Esophagus (tissue), 2 donors: ENCODE data around the gene MTHFSD. TPM values are rescaled to one million over a fixed set of nuclear protein-coding genes. Genes with fewer than 3 reads are reported as not detected.

Source experiments
- H3K27ac ChIP-seq, 2 donors: one replicate each; pipeline ENCODE4 v1.5.1; 2013; ENCODE audit warnings: low read depth in 2 of 2, mild to moderate bottlenecking in 2 of 2, inconsistent platforms in 1 of 2, low read length in 1 of 2, moderate library complexity in 1 of 2
- H3K27me3 ChIP-seq, 2 donors: one replicate each; pipeline ENCODE4 v1.6.1; 2013; ENCODE audit warnings: low read length in 2 of 2, control low read depth in 1 of 2, mild to moderate bottlenecking in 1 of 2; ENCODE audit not compliant: insufficient read depth in 2 of 2, control insufficient read depth in 1 of 2
- H3K36me3 ChIP-seq, 2 donors: one replicate each; pipeline ENCODE4 v1.6.1; 2013; ENCODE audit warnings: low read length in 1 of 2; ENCODE audit not compliant: control insufficient read depth in 2 of 2, insufficient read depth in 2 of 2
- H3K4me1 ChIP-seq, 2 donors: one replicate each; pipeline ENCODE4 v1.6.1; 2013; ENCODE audit warnings: low read length in 1 of 2; ENCODE audit not compliant: control insufficient read depth in 2 of 2, insufficient read depth in 2 of 2
- H3K4me3 ChIP-seq, 2 donors: one replicate each; pipeline ENCODE4 v1.5.1; 2013; ENCODE audit warnings: low read length in 2 of 2, mild to moderate bottlenecking in 2 of 2, low read depth in 1 of 2, moderate library complexity in 1 of 2
- H3K9me3 ChIP-seq, 2 donors: one replicate each; pipeline ENCODE4 v1.6.1; 2013; ENCODE audit warnings: mild to moderate bottlenecking in 2 of 2, low read depth in 1 of 2, low read length in 1 of 2, moderate library complexity in 1 of 2; ENCODE audit not compliant: control insufficient read depth in 2 of 2, insufficient read depth in 1 of 2
- WGBS, 2 donors: extraction: QIAGEN DNeasy Blood & Tissue Kit; methylation state at CpG; one replicate each; pipeline ENCODE4 v1.1.7; 2013; 5-methylcytosine and 5-hydroxymethylcytosine counted together
- polyA plus RNA-seq, 2 donors: library from polyadenylated mRNA; stranded (reverse); fragments of 200-250 nt; gene quantifications; one replicate each; pipeline ENCODE4 v1.2.3, GENCODE V29; 2013
- donor health status: healthy with polysubstance abuse.
- donor health status: Bipolar disorder and iron deficiency.

Gene MTHFSD
- polyA plus RNA-seq, 2 donors: 9.7 to 14.1 TPM

DNA sequence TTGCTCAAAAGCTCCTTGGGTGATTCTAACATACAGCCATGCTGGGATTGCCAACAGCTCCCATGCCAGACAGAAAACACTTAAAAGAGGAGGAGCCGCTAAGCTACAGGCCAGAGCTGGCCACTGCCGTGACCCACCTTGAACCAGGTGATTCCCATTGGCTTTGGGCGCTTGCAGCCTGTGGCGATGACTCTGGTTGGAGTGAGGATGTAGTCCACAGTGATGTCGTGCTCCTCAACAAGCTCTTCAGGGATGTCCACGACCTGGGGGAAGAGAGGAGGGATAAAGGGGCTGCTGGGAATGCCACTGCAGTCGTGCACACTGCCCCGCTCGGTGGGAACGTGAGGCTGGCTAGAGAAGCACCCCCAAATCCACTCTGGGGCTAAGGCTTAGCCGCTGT is 13.5 kb downstream of the MTHFSD start:
- Histone ChIP-seq H3K27ac (no peak overlapping the region), H3K27me3 (no peaks in the 10 kb centered on the region), H3K4me3 (no peak overlapping the region), H3K36me3 (peaks cover 17 to 42% of the 10 kb centered on the region in 2 donors), H3K4me1 (no peaks in the 10 kb centered on the region), H3K9me3 (no peaks in the 10 kb centered on the region)
- WGBS, 2 donors: 94 to 95% methylated on average over 11 of the region's 11 CpGs

DNA sequence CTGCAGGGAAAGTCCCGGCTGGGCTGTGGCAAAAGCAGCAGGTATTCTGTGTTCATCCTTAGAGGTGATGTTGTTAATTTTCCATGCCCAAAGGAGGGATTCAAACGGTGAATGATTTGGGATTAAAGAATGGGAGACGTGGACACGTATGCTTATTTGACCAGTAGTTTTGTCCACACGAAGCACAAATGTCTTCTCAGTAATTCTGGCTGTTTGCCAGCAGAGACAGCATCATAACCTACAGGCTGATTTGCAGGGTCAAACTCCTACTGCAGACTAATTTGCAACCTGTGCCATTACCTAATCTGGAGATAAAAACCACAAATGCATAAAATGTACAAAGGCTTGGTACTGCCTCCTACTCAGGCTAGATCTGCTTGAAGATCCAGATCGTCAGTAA is 14.1 kb downstream of the MTHFSD start:
- 88 to 89% methylated on average over 6 of the region's 6 CpGs for WGBS, 2 donors
- Histone ChIP-seq H3K4me1 (no peaks in the 10 kb centered on the region), H3K27ac (no peak overlapping the region), H3K27me3 (no peaks in the 10 kb centered on the region), H3K9me3 (no peaks in the 10 kb centered on the region), H3K4me3 (no peak overlapping the region), H3K36me3 (peaks cover 16 to 46% of the 10 kb centered on the region in 2 donors)

DNA sequence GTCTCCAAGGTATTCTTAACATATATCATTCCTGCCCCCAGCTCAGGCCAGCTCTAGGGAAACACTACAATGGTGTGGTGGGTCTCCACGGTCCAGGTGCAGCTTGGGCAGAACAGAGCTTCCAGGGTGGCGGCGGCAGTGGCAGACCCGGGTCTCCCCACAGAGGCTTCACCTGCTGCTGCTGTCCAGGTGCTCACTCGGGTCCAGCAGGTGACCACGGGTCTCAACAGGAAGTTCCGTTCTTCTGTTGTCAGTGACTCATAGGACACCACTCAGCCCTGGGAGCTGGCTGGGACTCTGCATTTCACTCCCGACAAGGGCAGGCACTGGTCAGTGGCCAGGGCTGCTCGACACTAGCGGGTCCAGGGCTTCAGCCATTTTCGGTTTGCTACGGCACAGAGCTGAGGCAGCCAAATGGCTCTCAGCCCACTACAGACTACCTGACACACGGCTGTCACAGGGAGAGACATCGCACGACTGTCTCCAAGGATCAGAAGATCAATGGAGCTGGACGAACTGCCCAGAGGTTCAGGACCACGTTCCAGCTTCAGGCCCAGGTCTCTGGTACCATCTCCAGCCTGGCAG is 16.7 kb downstream of the MTHFSD start:
- Histone ChIP-seq H3K4me1 (no peaks in the 10 kb centered on the region), H3K4me3 (no peak overlapping the region), H3K36me3 (peaks cover 12 to 44% of the 10 kb centered on the region in 2 donors), H3K27me3 (no peaks in the 10 kb centered on the region), H3K9me3 (no peaks in the 10 kb centered on the region), H3K27ac (no peak overlapping the region)
- 92 to 94% methylated on average over 17 of the region's 17 CpGs for WGBS, 2 donors

DNA sequence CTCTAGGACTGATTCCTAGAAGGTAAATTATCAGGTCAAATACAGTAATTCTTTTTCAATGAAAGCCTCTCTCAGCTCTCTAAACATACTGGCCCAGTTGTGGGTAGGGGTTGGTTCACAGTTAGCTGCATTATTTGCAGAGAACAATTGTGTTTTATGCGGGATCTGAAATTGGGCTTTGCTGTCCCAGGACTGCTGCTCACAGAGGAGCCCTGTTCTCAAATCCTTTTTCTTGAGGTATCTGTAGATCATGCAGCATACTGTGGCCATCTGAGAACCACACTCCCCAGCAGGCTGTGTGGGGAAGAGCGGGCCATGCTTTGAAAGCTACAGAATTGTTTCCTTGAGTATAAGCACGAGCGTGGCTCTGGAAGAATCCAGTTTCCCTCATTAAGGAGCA is 17.5 kb downstream of the MTHFSD start:
- no peak overlapping the region for H3K4me3 ChIP-seq
- H3K27ac ChIP-seq: no peak overlapping the region
- H3K4me1 ChIP-seq: no peaks in the 10 kb centered on the region
- WGBS, 2 donors: 95 to 96% methylated on average over 4 of the region's 4 CpGs
- no peaks in the 10 kb centered on the region for H3K9me3 ChIP-seq
- H3K36me3 ChIP-seq: peaks cover 12 to 44% of the 10 kb centered on the region in 2 donors
- H3K27me3 ChIP-seq: no peaks in the 10 kb centered on the region

DNA sequence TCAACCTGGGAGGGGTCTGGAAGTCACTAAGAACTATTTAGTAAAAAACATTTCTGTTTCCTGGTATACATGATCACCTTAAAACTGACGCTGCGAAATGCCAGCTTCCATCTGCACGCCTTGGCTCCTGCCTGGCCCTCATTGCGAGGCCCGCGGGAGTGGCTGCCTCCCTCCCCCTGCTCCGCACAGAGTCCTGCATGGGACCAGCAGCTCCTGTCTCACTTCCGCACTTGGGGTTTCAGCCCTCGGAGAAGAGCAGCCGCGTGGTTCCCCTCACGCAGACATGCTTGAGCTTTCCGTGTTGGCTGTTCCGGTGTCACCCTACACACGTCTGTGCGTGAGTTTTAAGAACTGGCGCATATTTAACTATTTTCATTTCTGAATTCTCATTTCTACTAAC is 18.4 kb downstream of the MTHFSD start:
- H3K4me1 ChIP-seq: no peaks in the 10 kb centered on the region
- WGBS, 2 donors: 94 to 95% methylated on average over 17 of the region's 17 CpGs
- no peaks in the 10 kb centered on the region for H3K27me3 ChIP-seq
- no peak overlapping the region for H3K27ac ChIP-seq
- no peak overlapping the region for H3K4me3 ChIP-seq
- no peaks in the 10 kb centered on the region for H3K9me3 ChIP-seq
- H3K36me3 ChIP-seq: peaks cover 12 to 45% of the 10 kb centered on the region in 2 donors

DNA sequence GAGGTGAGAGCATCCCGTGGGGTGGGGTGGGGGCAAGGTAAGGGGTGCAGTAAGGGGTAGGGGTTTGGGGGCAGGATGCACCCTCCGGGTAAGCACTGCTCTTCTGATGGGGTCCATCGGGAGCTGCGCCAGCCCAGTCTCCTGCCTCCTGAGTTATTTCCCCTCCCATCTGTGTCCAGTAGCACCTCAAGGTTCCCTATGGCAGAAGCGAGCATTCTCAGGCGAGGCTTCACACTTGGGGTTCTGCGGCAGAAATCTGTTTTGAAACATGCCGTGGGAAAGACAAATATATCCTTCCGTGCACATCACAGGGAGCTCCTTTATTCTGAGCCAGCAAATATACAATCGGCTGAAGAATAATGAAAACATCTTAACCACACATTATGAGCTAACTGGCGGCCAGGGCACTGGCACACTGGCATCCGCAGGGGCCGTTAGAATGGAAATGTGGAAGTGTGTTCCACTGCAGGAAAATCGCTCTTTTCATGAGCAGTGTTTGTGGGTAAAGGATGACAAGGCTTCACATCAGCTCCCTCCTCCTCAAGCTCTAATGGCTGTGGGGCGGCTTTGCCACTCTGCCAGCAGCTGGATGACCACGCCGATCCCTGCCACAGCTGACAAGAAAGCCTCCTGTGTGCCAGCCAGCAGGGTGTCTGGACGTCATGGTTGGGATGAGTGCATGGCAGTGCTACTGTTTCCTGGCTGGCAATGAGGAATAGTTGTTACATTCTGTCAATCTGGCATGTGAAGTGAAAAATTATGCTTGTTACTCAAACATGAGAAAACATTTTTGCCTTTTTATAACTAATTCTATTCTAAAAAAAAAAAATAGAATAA is 20.0 kb downstream of the MTHFSD start:
- Histone ChIP-seq H3K36me3 (peaks cover 12 to 36% of the 10 kb centered on the region in 2 donors), H3K4me3 (no peak overlapping the region), H3K27me3 (no peaks in the 10 kb centered on the region), H3K27ac (no peak overlapping the region), H3K9me3 (no peaks in the 10 kb centered on the region), H3K4me1 (no peaks in the 10 kb centered on the region)
- WGBS, 2 donors: 84 to 87% methylated on average over 18 of the region's 18 CpGs

DNA sequence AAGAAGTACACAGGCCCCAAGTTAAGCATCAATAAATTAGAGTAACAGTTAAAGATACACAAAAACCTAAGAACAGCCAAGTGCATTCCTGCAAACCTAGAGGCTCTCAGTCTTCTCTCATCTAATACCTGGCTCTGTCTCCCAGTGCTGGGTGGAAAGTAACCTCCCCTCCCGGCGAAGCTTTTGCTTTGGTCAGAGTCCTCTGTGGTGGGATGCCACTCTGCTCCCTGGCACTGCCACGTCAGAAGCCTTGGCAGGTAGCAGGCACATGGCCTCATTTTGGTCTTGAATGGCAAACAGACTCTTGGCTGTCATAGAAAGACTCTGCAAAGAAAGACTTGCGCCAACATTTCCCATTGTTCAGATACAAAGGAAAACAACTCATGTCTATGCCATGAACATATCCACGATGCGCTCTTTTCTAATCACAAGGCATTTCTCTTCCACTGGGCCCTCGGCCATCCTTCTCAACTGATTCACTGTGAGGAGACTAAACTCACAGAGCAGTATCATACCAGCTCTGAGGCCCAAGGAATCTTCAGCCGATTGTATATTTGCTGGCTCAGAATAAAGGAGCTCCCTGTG is 21.2 kb downstream of the MTHFSD start:
- 78 to 89% methylated on average over 8 of the region's 8 CpGs for WGBS, 2 donors
- Histone ChIP-seq H3K4me1 (no peaks in the 10 kb centered on the region), H3K4me3 (no peak overlapping the region), H3K27me3 (no peaks in the 10 kb centered on the region), H3K36me3 (peaks cover 9 to 28% of the 10 kb centered on the region in 2 donors), H3K27ac (no peak overlapping the region), H3K9me3 (no peaks in the 10 kb centered on the region)

DNA sequence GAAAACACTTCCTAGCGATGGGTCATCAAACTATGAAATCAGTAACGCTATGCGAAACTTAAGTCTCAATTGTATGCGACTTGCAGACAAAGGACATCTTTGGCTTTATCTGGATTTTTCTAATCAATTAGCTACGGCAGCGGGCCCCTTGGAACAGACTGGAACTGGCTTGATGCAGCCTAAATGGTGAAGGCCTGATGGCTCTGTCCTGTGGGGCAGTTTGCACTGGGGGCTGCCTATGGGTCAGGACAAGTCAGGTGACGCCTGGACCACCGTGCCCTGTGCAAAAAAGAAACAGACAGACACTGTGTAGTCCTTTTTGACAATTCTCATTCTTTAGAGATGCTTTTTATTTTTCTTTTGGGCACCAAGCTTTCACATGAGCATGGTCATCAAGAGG is 22.0 kb downstream of the MTHFSD start:
- no peaks in the 10 kb centered on the region for H3K4me1 ChIP-seq
- H3K27ac ChIP-seq: no peak overlapping the region
- H3K4me3 ChIP-seq: no peak overlapping the region
- H3K36me3 ChIP-seq: peaks cover under 1 to 20% of the 10 kb centered on the region in 2 donors
- no peaks in the 10 kb centered on the region for H3K9me3 ChIP-seq
- 95 to 96% methylated on average over 8 of the region's 8 CpGs for WGBS, 2 donors
- H3K27me3 ChIP-seq: no peaks in the 10 kb centered on the region

DNA sequence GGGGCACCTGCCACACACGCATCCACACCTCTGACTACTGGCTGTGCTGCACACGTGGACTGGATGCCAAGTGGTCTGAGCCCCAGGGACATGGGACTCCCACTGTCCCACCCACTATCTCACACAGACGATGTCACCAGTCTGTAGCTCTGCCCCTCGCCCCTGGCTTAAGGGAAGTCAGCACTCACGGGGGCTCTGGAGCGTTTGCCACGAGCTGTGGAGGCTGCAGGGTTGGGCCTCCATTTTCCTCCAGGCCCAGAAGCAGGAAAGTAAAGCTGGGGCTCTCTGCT is 22.6 kb downstream of the MTHFSD start:
- Histone ChIP-seq H3K27ac (no peak overlapping the region), H3K4me1 (no peaks in the 10 kb centered on the region), H3K9me3 (no peaks in the 10 kb centered on the region), H3K36me3 (peaks cover 0 to 16% of the 10 kb centered on the region in 2 donors), H3K27me3 (no peaks in the 10 kb centered on the region), H3K4me3 (no peak overlapping the region)
- WGBS, 2 donors: 90 to 92% methylated on average over 7 of the region's 7 CpGs
